NB4 (cell line): ENCODE data around the gene STARD7.
A peak's percentile ranks its signal among the peaks of the same experiment; 100 is the strongest.

Experiments used
- DNase-seq: peaks from one replicate; pipeline ENCODE4 v3.0.0; 2010; ENCODE audit warnings: low read depth
- H3K4me3 ChIP-seq: one replicate; pipeline ENCODE4 v1.5.1; 2011; ENCODE audit warnings: mild to moderate bottlenecking, low read depth, low read length, moderate library complexity
- CTCF ChIP-seq: IDR thresholded peaks from one replicate; pipeline ENCODE4 v1.5.1; 2012; ENCODE audit warnings: low read depth, low read length
- MAX ChIP-seq: IDR thresholded peaks from 2 replicates; pipeline ENCODE4 v1.6.1; 2011; ENCODE audit warnings: low read depth, low read length
- MYC ChIP-seq: IDR thresholded peaks from 2 replicates; pipeline ENCODE4 v1.6.1; 2011; ENCODE audit warnings: low read depth, low read length
- POLR2A ChIP-seq: IDR thresholded peaks from 2 replicates; pipeline ENCODE4 v1.6.1; 2011; ENCODE audit warnings: mild to moderate bottlenecking; ENCODE audit not compliant: insufficient read length; ENCODE audit errors: extremely low read depth

The STARD7 gene

GRCh38 chr2:96169868-96170507, 38.6 kb downstream of the STARD7 start:
- no peak for TF ChIP-seq MYC
- TF ChIP-seq POLR2A: no peak
- no peak for TF ChIP-seq MAX
- TF ChIP-seq CTCF: no peak
- DNase-seq: no peak
- no peak overlapping the region for H3K4me3 ChIP-seq

- no peak for DNase-seq
- TF ChIP-seq MAX (no peak), MYC (no peak), POLR2A (no peak), CTCF (no peak)
- H3K4me3 ChIP-seq: no peak overlapping the region
These were observed 41.1 kb downstream of the STARD7 start for GRCh38 chr2:96167407-96168013.

- no peak for DNase-seq
- peak; percentile 81 for TF ChIP-seq MAX
- no peak for TF ChIP-seq CTCF
- TF ChIP-seq POLR2A: peak; percentile 30
- 0 out of 2 replicates have a peak, but pooled peaks have one; percentile 12 for TF ChIP-seq MYC
- no peak overlapping the region for H3K4me3 ChIP-seq
These were observed 44.0 kb downstream of the STARD7 start for GRCh38 chr2:96164459-96165184.

- 0 out of 2 replicates have a peak, but pooled peaks have one; percentile 5 for TF ChIP-seq MAX
- no peak; the same call in 1 of the 2 replicates for TF ChIP-seq MYC
- DNase-seq: peak; percentile 46
- no peak overlapping the region for H3K4me3 ChIP-seq
These were observed 44.7 kb downstream of the STARD7 start for GRCh38 chr2:96163768-96164429.

GRCh38 chr2:96163415-96163767, 45.2 kb downstream of the STARD7 start:
- DNase-seq: no peak
- no peak for TF ChIP-seq MYC
- no peak for TF ChIP-seq POLR2A
- no peak for TF ChIP-seq MAX
- no peak for TF ChIP-seq CTCF
- no peak overlapping the region for H3K4me3 ChIP-seq
